Nucleus accumbens (tissue), 56 donors: Measurements from ENCODE around the gene MYO1F.
A peak's percentile ranks its signal among the peaks of the same experiment; 100 is the strongest.

Experiments used
- DNase-seq, 56 donors: peaks; one replicate each; lab custom pipeline; 2025; lab: John Stamatoyannopoulos, UW

The MYO1F gene

GRCh38 chr19:8473648-8474476 is 103.4 kb downstream of the MYO1F start:
- peak in 1 of 56 donors; percentile 7 for DNase-seq
